Neural cell (in vitro differentiated cells): ENCODE data around the gene LBH. TPM values are rescaled to one million over a fixed set of nuclear protein-coding genes. Genes with fewer than 3 reads are reported as not detected.

ENCODE experiments used
- H2AFZ ChIP-seq: fragments of 200-600, 300-800 bp; sonication (generic), shearing (Covaris generic); 2 replicates; pipeline ENCODE4 v1.6.0; 2014; ENCODE audit warnings: low read depth, mild to moderate bottlenecking, antibody characterized with exemption, low read length, moderate library complexity
- H3F3A ChIP-seq: fragments of 200-600 bp; shearing (Covaris generic); 2 replicates; pipeline ENCODE4 v1.6.1; 2016; ENCODE audit warnings: mild to moderate bottlenecking, moderate library complexity, mixed read lengths, antibody characterized with exemption, low read length; ENCODE audit not compliant: insufficient read depth, poor library complexity, severe bottlenecking
- H3K27ac ChIP-seq: fragments of 200-600, 300-800 bp; sonication (generic), shearing (Covaris generic); 2 replicates; pipeline ENCODE4 v1.5.1; 2014; ENCODE audit warnings: mild to moderate bottlenecking, low read length, moderate library complexity
- H3K27me3 ChIP-seq: fragments of 300-800, 200-600 bp; sonication (generic), shearing (Covaris generic); 2 replicates; pipeline ENCODE4 v1.6.0; 2014; ENCODE audit warnings: mild to moderate bottlenecking, low read depth, low read length, moderate library complexity; ENCODE audit not compliant: insufficient read depth
- H3K36me3 ChIP-seq: fragments of 300-800, 200-600 bp; sonication (generic), shearing (Covaris generic); 2 replicates; pipeline ENCODE4 v1.5.1; 2014; ENCODE audit warnings: mild to moderate bottlenecking, antibody characterized with exemption, low read length, moderate library complexity; ENCODE audit not compliant: insufficient read depth
- H3K4me2 ChIP-seq: fragments of 300-800, 200-600 bp; sonication (generic), shearing (Covaris generic); 2 replicates; pipeline ENCODE4 v1.6.0; 2014; ENCODE audit warnings: mild to moderate bottlenecking, low read length
- H3K4me3 ChIP-seq: fragments of 300-800, 200-600 bp; sonication (generic), shearing (Covaris generic); 2 replicates; pipeline ENCODE4 v1.5.1; 2014; ENCODE audit warnings: mild to moderate bottlenecking, low read length, moderate library complexity
- H3K79me2 ChIP-seq: fragments of 200-600 bp; shearing (Covaris generic); replicated peaks from 2 replicates; pipeline ENCODE4 v1.6.0; 2014; ENCODE audit warnings: mild to moderate bottlenecking, low read length, moderate library complexity; ENCODE audit not compliant: insufficient read depth
- H3K9ac ChIP-seq: fragments of 300-800, 200-600 bp; sonication (generic), shearing (Covaris generic); 2 replicates; pipeline ENCODE4 v1.6.1; 2016; ENCODE audit warnings: mild to moderate bottlenecking, low read length, mixed read lengths
- H3K9me2 ChIP-seq: fragments of 200-600 bp; shearing (Covaris generic); 2 replicates; pipeline ENCODE4 v1.6.1; 2016; ENCODE audit warnings: mild to moderate bottlenecking, low read length, mixed read lengths; ENCODE audit not compliant: insufficient read depth
- H3K9me3 ChIP-seq: fragments of 200-600, 300-800 bp; sonication (generic), shearing (Covaris generic); 2 replicates; pipeline ENCODE4 v1.6.1; 2016; ENCODE audit warnings: mild to moderate bottlenecking, mixed run types, low read length, moderate library complexity, mixed read lengths
- H4K20me1 ChIP-seq: fragments of 200-600 bp; shearing (Covaris generic); 2 replicates; pipeline ENCODE4 v1.6.1; 2016; ENCODE audit warnings: mild to moderate bottlenecking, mixed run types; ENCODE audit not compliant: insufficient read depth
- CTCF ChIP-seq: fragments of 450-650 bp; IDR thresholded peaks from 2 replicates; pipeline ENCODE4 v1.5.1; 2014; ENCODE audit warnings: antibody characterized with exemption, mild to moderate bottlenecking, moderate library complexity; ENCODE audit not compliant: poor library complexity, severe bottlenecking
- EP300 ChIP-seq: fragments of 450-650 bp; conservative IDR thresholded peaks from 2 replicates; pipeline ENCODE4 v1.6.1; 2014; ENCODE audit warnings: antibody characterized with exemption, mild to moderate bottlenecking, moderate library complexity; ENCODE audit not compliant: poor library complexity, severe bottlenecking
- EZH2 ChIP-seq: fragments of 200-600, 300-800 bp; shearing (Covaris generic), sonication (generic); IDR thresholded peaks from 2 replicates; pipeline ENCODE4 v1.6.1; 2014; ENCODE audit warnings: antibody characterized with exemption, low read length, borderline replicate concordance, mild to moderate bottlenecking; ENCODE audit not compliant: insufficient read depth, poor library complexity, severe bottlenecking
- POLR2AphosphoS5 ChIP-seq: IDR thresholded peaks from 2 replicates; pipeline ENCODE4 v1.6.1; 2012
- REST ChIP-seq: IDR thresholded peaks from 2 replicates; pipeline ENCODE4 v1.6.1; 2012; ENCODE audit warnings: borderline replicate concordance
- SMC3 ChIP-seq: fragments of 450-650 bp; conservative IDR thresholded peaks from 2 replicates; pipeline ENCODE4 v1.6.1; 2014; ENCODE audit warnings: antibody characterized with exemption, mild to moderate bottlenecking, moderate library complexity; ENCODE audit not compliant: poor library complexity
- polyA plus RNA-seq: library from polyadenylated mRNA; depleted of rRNA; stranded (reverse); fragments of >200 nt; gene quantifications from 2 replicates; pipeline ENCODE4 v1.2.3, GENCODE V29; 2014

The LBH gene
- polyA plus RNA-seq, 1 donor from 2014 or later = 345 TPM

- no peak overlapping the region for H3K27ac ChIP-seq
- H3K79me2 ChIP-seq = no peaks in the 10 kb centered on the region
- no peaks in the 10 kb centered on the region for H3K27me3 ChIP-seq
- H4K20me1 ChIP-seq = no peaks in the 10 kb centered on the region
- H3F3A ChIP-seq = no peaks in the 10 kb centered on the region
- H3K36me3 ChIP-seq = no peaks in the 10 kb centered on the region
- no peaks in the 10 kb centered on the region for H3K9me2 ChIP-seq
- H3K9me3 ChIP-seq = no peaks in the 10 kb centered on the region
- TF ChIP-seq EP300 (no peak), REST (no peak)
- no peak overlapping the region for H3K4me3 ChIP-seq
- no peak overlapping the region for H2AFZ ChIP-seq
- H3K9ac ChIP-seq = no peak overlapping the region
- no peak overlapping the region for H3K4me2 ChIP-seq
These were observed 9.3 kb upstream of the LBH start for GRCh38 chr2:30222031-30222430.

GRCh38 chr2:30222636-30223360 lies 8.5 kb upstream of the LBH start:
- no peak overlapping the region for H3K9ac ChIP-seq
- no peak overlapping the region for H2AFZ ChIP-seq
- no peaks in the 10 kb centered on the region for H3K79me2 ChIP-seq
- TF ChIP-seq CTCF (no peak), SMC3 (no peak), EZH2 (no peak), EP300 (no peak), POLR2AphosphoS5 (no peak), REST (no peak)
- H3K27ac ChIP-seq = no peak overlapping the region
- no peak overlapping the region for H3K4me2 ChIP-seq
- H3K9me3 ChIP-seq = no peaks in the 10 kb centered on the region
- H3K9me2 ChIP-seq = no peaks in the 10 kb centered on the region
- H3K27me3 ChIP-seq = no peaks in the 10 kb centered on the region
- H3K4me3 ChIP-seq = no peak overlapping the region
- H3K36me3 ChIP-seq = no peaks in the 10 kb centered on the region
- no peaks in the 10 kb centered on the region for H4K20me1 ChIP-seq
- H3F3A ChIP-seq = no peaks in the 10 kb centered on the region
